Spleen (tissue), 11 donors: ENCODE data around the gene PSD2. TPM values are rescaled to one million over a fixed set of nuclear protein-coding genes. Genes with fewer than 3 reads are reported as not detected.

Experiments used
- DNase-seq: peaks from one replicate; pipeline ENCODE4 v3.0.0-alpha.2; 2020
- H3K27ac ChIP-seq, 8 donors: fragments of 200-600 bp; sonication (generic) in 7 of 8; 1 replicate in 4 of 8; 2 replicates in 4 of 8; pipeline versions ENCODE4 v1.5.0 to v1.8.0; 2016 to 2021; ENCODE audit warnings: inconsistent platforms in 4 of 8, mild to moderate bottlenecking in 4 of 8, moderate library complexity in 1 of 8
- H3K27me3 ChIP-seq, 7 donors: fragments of 200-600 bp; sonication (generic) in 6 of 7; replicated peaks in 1 of 7; 1 replicate in 4 of 7; 2 replicates in 3 of 7; pipeline versions ENCODE4 v1.5.0 to v1.8.0; 2016 to 2021; ENCODE audit warnings: inconsistent platforms in 3 of 7, mild to moderate bottlenecking in 1 of 7
- H3K36me3 ChIP-seq, 6 donors: fragments of 200-600 bp; sonication (generic) in 5 of 6; 1 replicate in 4 of 6; 2 replicates in 2 of 6; pipeline versions ENCODE4 v1.5.0 to v1.8.0; 2016 to 2021; ENCODE audit warnings: inconsistent platforms in 2 of 6
- H3K4me1 ChIP-seq, 6 donors: fragments of 200-600 bp; sonication (generic) in 5 of 6; 1 replicate in 3 of 6; 2 replicates in 3 of 6; pipeline versions ENCODE4 v1.5.0 to v1.8.0; 2016 to 2021; ENCODE audit warnings: inconsistent platforms in 3 of 6
- H3K4me3 ChIP-seq, 8 donors: fragments of 200-600 bp; sonication (generic) in 7 of 8; 1 replicate in 4 of 8; 2 replicates in 4 of 8; pipeline versions ENCODE4 v1.5.0 to v1.8.0; 2016 to 2021; ENCODE audit warnings: inconsistent platforms in 4 of 8, mild to moderate bottlenecking in 4 of 8, moderate library complexity in 2 of 8
- H3K9me3 ChIP-seq, 8 donors: fragments of 200-600 bp; sonication (generic) in 7 of 8; 1 replicate in 4 of 8; 2 replicates in 4 of 8; pipeline versions ENCODE4 v1.5.0 to v1.8.0; 2016 to 2021; ENCODE audit warnings: inconsistent platforms in 4 of 8
- CTCF ChIP-seq, 11 experiments: fragments of 200-600 bp in 7 of 11; fragments of 450-650 bp in 4 of 11; sonication (generic) in 4 of 11; IDR thresholded peaks in 8 of 11; conservative IDR thresholded peaks in 3 of 11; 1 replicate in 7 of 11; 2 replicates in 4 of 11; pipeline versions ENCODE4 v1.4.0 to v1.8.0; 2016 to 2021; ENCODE audit warnings: antibody characterized with exemption in 11 of 11, inconsistent platforms in 4 of 11, mild to moderate bottlenecking in 1 of 11
- POLR2A ChIP-seq, 3 donors: fragments of 450-650 bp; IDR thresholded peaks; one replicate each; pipeline ENCODE4 v1.5.1; 2017; ENCODE audit warnings: antibody characterized with exemption in 3 of 3, mild to moderate bottlenecking in 1 of 3
- POLR2AphosphoS5 ChIP-seq, 3 donors: sonication (generic); formaldehyde crosslinking; IDR thresholded peaks; one replicate each; pipeline ENCODE4 v1.5.1; 2017; ENCODE audit warnings: antibody characterized with exemption in 3 of 3
- WGBS, 5 donors: extraction: QIAGEN DNeasy Blood & Tissue Kit in 3 of 5; methylation state at CpG; one replicate each; pipeline versions ENCODE4 v1.1.5 to v1.1.7; 2013 to 2018; 5-methylcytosine and 5-hydroxymethylcytosine counted together
- intact Hi-C: fragments of 100-400 bp; cut with DNase I; formaldehyde crosslinking; loops from one replicate; pipeline ENCODE4 v1.15.0; 2023; ENCODE audit warnings: low total_unique reads
- polyA plus RNA-seq, 3 donors: library from polyadenylated mRNA; stranded (reverse); fragments of 200-250 nt; gene quantifications; one replicate each; pipeline ENCODE4 v1.2.1, GENCODE V29; 2013
- total RNA-seq, 7 donors: library from RNA; depleted of rRNA in 3 of 7; stranded (reverse); fragments of >200 nt in 3 of 7; fragmentation: NEBNext Ultra II Directional in 4 of 7; extraction: Animal tissue kit (Norgen Biotek cat#: 25700) in 4 of 7; gene quantifications; one replicate each; pipeline versions ENCODE4 v1.1.0 to v1.2.1, GENCODE V29; 2016 to 2021
- donor health status: healthy with polysubstance abuse.
- donor health status: DM: no; HTN: no; CAD: no; lungs with moderate emphysema.
- donor health status: DM: no; HTN: no; CAD: no.
- donor health status: Bipolar disorder and iron deficiency.
- donor health status: healthy.
- donor health status: DM: no; HTN: no; CAD: no.
- donor health status: DM: yes; HTN: yes; CAD: no.

Gene PSD2
- total and polyA plus RNA-seq, 10 donors, result 0.03 to 0.42 (median 0.21) TPM; not detected in 1

DNA sequence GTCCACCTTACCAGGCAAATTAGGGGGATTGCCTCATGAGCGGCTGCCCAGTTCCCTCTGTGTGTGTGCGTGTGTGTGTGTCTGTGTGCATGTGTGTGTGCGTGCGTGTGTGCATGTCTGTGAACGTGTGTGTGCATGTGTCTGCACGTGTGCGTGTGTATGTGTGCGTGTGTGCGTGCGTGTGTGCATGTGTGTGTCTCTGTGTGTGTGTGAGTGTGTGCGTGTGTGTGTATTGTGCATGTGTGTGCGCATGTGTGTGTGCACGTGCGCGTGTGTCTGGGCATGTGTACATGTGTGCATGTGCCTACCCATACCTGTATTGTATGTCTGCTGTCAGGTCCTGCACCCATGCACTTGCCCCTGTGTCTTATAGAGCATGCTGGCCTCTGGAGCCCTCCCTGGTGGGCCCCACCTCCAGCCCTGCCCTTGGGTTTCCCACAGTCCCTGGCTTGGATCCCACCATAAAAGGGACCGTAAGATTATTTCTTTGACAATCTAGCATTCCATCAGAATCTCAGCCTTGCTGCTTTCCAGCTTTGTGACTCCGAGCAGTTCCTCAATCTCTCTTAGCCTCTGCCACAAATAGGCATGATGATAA, 9.3 kb downstream of the PSD2 start:
- no peak overlapping the region for H3K4me3 ChIP-seq
- WGBS, 5 donors, result 89 to 95% (median 93%) methylated on average over 16 to 17 of the region's 17 CpGs
- no peaks in the 10 kb centered on the region for H3K9me3 ChIP-seq
- no peaks in the 10 kb centered on the region for H3K36me3 ChIP-seq
- intact Hi-C loops, result no loop called here
- H3K4me1 ChIP-seq, result no peaks in the 10 kb centered on the region
- H3K27ac ChIP-seq, result no peak overlapping the region
- TF ChIP-seq POLR2A (IDR thresholded peaks at IDR 0.05) (no peak), POLR2AphosphoS5 (IDR thresholded peaks at IDR 0.05) (no peak), CTCF (IDR thresholded peaks at IDR 0.05 in 8 of 11, conservative IDR thresholded peaks at IDR 0.05 in 3 of 11) (no peak)
- H3K27me3 ChIP-seq, result peaks cover 0 to 65% (median 0%) of the 10 kb centered on the region in 7 donors
- DNase-seq, result no peak

DNA sequence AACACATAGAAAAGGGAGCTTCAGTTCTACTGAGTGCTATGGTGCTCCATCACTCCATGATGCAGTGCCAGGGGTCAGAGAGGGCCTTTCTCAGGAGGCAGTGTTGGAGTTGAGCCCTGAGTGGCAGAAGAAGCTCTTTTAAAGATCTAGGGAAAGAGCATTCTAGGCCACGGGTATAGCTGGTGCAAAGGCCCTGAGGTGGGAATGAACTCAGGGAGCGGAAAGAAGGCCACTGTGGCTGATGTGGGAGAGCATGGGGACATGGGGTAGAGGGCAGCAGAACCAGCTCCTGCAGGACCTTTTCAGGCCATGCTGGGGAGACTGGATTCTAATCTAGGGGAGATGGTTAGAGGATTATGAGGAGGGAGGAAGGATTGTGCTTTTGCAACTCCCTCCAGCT, 9.9 kb downstream of the PSD2 start:
- H3K27ac ChIP-seq, result no peak overlapping the region
- no peak overlapping the region for H3K4me3 ChIP-seq
- no peaks in the 10 kb centered on the region for H3K36me3 ChIP-seq
- H3K4me1 ChIP-seq, result no peaks in the 10 kb centered on the region
- H3K27me3 ChIP-seq, result peaks cover 0 to 58% (median 0%) of the 10 kb centered on the region in 7 donors
- TF ChIP-seq CTCF (IDR thresholded peaks at IDR 0.05 in 8 of 11, conservative IDR thresholded peaks at IDR 0.05 in 3 of 11), result no peak
- TF ChIP-seq POLR2AphosphoS5 (IDR thresholded peaks at IDR 0.05), result no peak
- no peak for TF ChIP-seq POLR2A (IDR thresholded peaks at IDR 0.05)
- intact Hi-C loops, result no loop called here
- no peaks in the 10 kb centered on the region for H3K9me3 ChIP-seq
- no peak for DNase-seq
- 86 to 96% (median 90%) methylated on average over 2 of the region's 2 CpGs for WGBS, 5 donors

GRCh38 chr5:139806111-139806510, 10.5 kb downstream of the PSD2 start:
- TF ChIP-seq POLR2AphosphoS5 (IDR thresholded peaks at IDR 0.05) (no peak), POLR2A (IDR thresholded peaks at IDR 0.05) (no peak), CTCF (IDR thresholded peaks at IDR 0.05 in 8 of 11, conservative IDR thresholded peaks at IDR 0.05 in 3 of 11) (no peak)
- DNase-seq, result no peak

DNA sequence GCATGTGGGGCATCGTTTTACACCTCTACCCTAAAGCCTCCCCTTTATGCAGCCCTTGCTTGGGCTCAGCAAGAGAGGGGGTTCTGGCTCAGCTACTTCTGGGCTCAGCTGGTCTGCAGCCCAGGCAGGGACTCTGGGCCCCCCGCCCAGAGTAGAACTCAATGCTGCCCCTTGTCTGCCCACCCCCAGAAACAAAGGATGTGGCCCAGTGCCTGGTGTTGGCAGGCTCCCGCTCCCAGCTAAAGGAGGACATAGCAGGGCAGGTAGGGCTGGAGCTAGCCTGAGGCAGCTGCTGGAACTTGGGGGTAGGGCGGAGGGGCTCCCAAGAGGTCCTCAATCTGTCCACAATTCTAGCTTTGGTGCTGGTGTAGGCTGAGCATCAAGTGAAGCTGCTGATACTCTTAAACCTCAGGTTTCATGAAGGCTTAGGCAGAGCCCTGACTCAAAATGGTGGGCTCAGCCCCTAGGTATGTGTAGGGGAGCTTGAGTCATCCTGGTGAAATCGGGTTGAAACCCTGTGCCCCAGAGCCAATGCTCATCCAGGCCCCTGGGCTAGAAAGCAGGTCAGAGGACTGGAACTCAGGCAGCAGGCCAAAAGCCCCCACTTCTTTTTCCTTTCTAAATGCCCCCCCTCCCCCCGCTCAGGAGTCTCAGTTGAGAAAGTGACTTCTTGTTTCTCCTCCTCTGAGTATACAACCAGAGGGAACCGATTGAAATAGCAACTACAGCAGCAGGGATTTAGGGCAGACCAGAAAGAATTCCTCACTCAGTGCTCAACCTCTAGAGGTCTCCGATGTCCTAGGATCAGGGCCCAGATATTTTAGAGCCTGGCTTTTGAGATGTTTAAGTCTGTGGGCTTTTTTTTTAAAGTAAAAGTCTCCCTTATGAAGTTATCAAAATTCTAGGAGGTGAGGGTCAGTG, 11.4 kb downstream of the PSD2 start:
- Histone ChIP-seq H3K27ac (no peak overlapping the region), H3K4me1 (no peaks in the 10 kb centered on the region), H3K9me3 (no peaks in the 10 kb centered on the region), H3K4me3 (no peak overlapping the region), H3K27me3 (peaks cover 0 to 44% (median 0%) of the 10 kb centered on the region in 7 donors), H3K36me3 (no peaks in the 10 kb centered on the region)
- intact Hi-C loops, result no loop called here
- 61 to 73% (median 71%) methylated on average over 8 of the region's 8 CpGs for WGBS, 5 donors
- no peak for TF ChIP-seq POLR2AphosphoS5 (IDR thresholded peaks at IDR 0.05)
- peak; percentile 19 for DNase-seq

More at GRCh38 chr5:139806111-139806510, 10.5 kb downstream of the PSD2 start:
- 80 to 100% (median 91%) methylated on average over 2 to 4 of the region's 4 CpGs for WGBS, 5 donors
- Histone ChIP-seq H3K36me3 (no peaks in the 10 kb centered on the region), H3K27ac (no peak overlapping the region), H3K9me3 (no peaks in the 10 kb centered on the region), H3K27me3 (peaks cover 0 to 52% (median 0%) of the 10 kb centered on the region in 7 donors), H3K4me1 (no peaks in the 10 kb centered on the region), H3K4me3 (no peak overlapping the region)
- intact Hi-C loops, result no loop called here
